GM23338 (cell line): ENCODE measurements around the gene GBE1. TPM values are rescaled to one million over a fixed set of nuclear protein-coding genes. Genes with fewer than 3 reads are reported as not detected.

Experiments used
- ATAC-seq: fragments of 200-7000 bp; cut with Tn5 transposase; 3 replicates; pipeline ENCODE4 v1.9.1; 2020
- DNase-seq: peaks from one replicate; pipeline ENCODE4 v3.0.0-alpha.2; 2015; ENCODE audit warnings: low spot score
- H2AFZ ChIP-seq: fragments of 200-600 bp; sonication (generic); 2 replicates; pipeline ENCODE4 v1.8.0; 2016; ENCODE audit warnings: antibody characterized with exemption, mild to moderate bottlenecking, moderate library complexity
- H3F3A ChIP-seq: fragments of 200-600 bp; sonication (generic); replicated peaks from 2 replicates; pipeline ENCODE4 v1.8.0; 2017; ENCODE audit warnings: antibody characterized with exemption, mixed run types, low read depth
- H3K27ac ChIP-seq: fragments of 200-600 bp; sonication (generic); 2 replicates; pipeline ENCODE4 v1.6.1; 2016; ENCODE audit warnings: low read depth
- H3K27me3 ChIP-seq: fragments of 200-600 bp; sonication (generic); 2 replicates; pipeline ENCODE4 v1.8.0; 2016; ENCODE audit warnings: mild to moderate bottlenecking, mixed run types, moderate library complexity; ENCODE audit not compliant: insufficient read depth
- H3K36me3 ChIP-seq: fragments of 200-600 bp; sonication (generic); 2 replicates; pipeline ENCODE4 v1.8.0; 2016; ENCODE audit warnings: mild to moderate bottlenecking; ENCODE audit not compliant: insufficient read depth
- H3K4me1 ChIP-seq: fragments of 200-600 bp; sonication (generic); 2 replicates; pipeline ENCODE4 v1.8.0; 2016; ENCODE audit warnings: mild to moderate bottlenecking, moderate library complexity; ENCODE audit not compliant: insufficient read depth
- H3K4me2 ChIP-seq: fragments of 200-600 bp; sonication (generic); 2 replicates; pipeline ENCODE4 v1.7.1; 2017; ENCODE audit warnings: mixed run types
- H3K4me3 ChIP-seq: fragments of 200-600 bp; sonication (generic); 2 replicates; pipeline ENCODE4 v1.6.1; 2016; ENCODE audit warnings: mixed run types
- H3K79me2 ChIP-seq: fragments of 200-600 bp; sonication (generic); replicated peaks from 2 replicates; pipeline ENCODE4 v1.8.0; 2017; ENCODE audit warnings: mild to moderate bottlenecking; ENCODE audit not compliant: insufficient read depth
- H3K9me2 ChIP-seq: fragments of 200-600 bp; sonication (generic); 2 replicates; pipeline ENCODE4 v1.8.0; 2017; ENCODE audit not compliant: insufficient read depth
- H4K20me1 ChIP-seq: fragments of 200-600 bp; sonication (generic); replicated peaks from 2 replicates; pipeline ENCODE4 v1.8.0; 2017; ENCODE audit warnings: mild to moderate bottlenecking; ENCODE audit not compliant: insufficient read depth
- H3K27ac Mint-ChIP-seq: 2 replicates; pipeline ENCODE4 v1.8.0; 2020; ENCODE audit warnings: inconsistent platforms, mild to moderate bottlenecking, moderate library complexity, mixed read lengths
- H3K27me3 Mint-ChIP-seq: 3 replicates; pipeline ENCODE4 v1.8.0; 2022; ENCODE audit warnings: low read depth, mild to moderate bottlenecking, moderate library complexity, mixed read lengths, inconsistent platforms; ENCODE audit not compliant: insufficient read depth, poor library complexity
- H3K36me3 Mint-ChIP-seq: 3 replicates; pipeline ENCODE4 v1.8.0; 2021; ENCODE audit warnings: low read depth, mild to moderate bottlenecking, inconsistent platforms, moderate library complexity, mixed read lengths
- H3K4me1 Mint-ChIP-seq: 3 replicates; pipeline ENCODE4 v1.8.0; 2020; ENCODE audit warnings: mild to moderate bottlenecking, inconsistent platforms, mixed read lengths
- H3K4me3 Mint-ChIP-seq: 3 replicates; pipeline ENCODE4 v1.8.0; 2021; ENCODE audit warnings: moderate library complexity, mild to moderate bottlenecking, inconsistent platforms, mixed read lengths
- H3K9me3 Mint-ChIP-seq: 3 replicates; pipeline ENCODE4 v1.8.0; 2020; ENCODE audit warnings: moderate library complexity, mild to moderate bottlenecking, inconsistent platforms, mixed read lengths
- CREB1 ChIP-seq: fragments of 250-450 bp; sonication (Bioruptor Pico); IDR thresholded peaks from 2 replicates; pipeline ENCODE4 v1.5.0; 2020; ENCODE audit warnings: low read depth, mild to moderate bottlenecking, moderate library complexity
- CTCF ChIP-seq, 2 experiments: fragments of 200-600 bp in 1 of 2; sonication (generic) in 1 of 2; conservative IDR thresholded peaks; 2 replicates each; pipeline versions ENCODE4 v1.5.1 to v1.6.1; 2016 to 2017; ENCODE audit warnings: antibody characterized with exemption in 2 of 2, low read depth in 2 of 2, mild to moderate bottlenecking in 2 of 2, moderate library complexity in 1 of 2
- EZH2 ChIP-seq: fragments of 200-600 bp; sonication (generic); IDR thresholded peaks from one replicate; pipeline ENCODE4 v1.8.0; 2017; ENCODE audit warnings: antibody characterized with exemption, mild to moderate bottlenecking, low read depth; ENCODE audit not compliant: unreplicated experiment
- EZH2phosphoT487 ChIP-seq: fragments of 200-600 bp; sonication (generic); IDR thresholded peaks from one replicate; pipeline ENCODE4 v1.8.1; 2018; ENCODE audit warnings: antibody characterized with exemption; ENCODE audit not compliant: unreplicated experiment
- JUNB ChIP-seq: IDR thresholded peaks from one replicate; pipeline ENCODE4 v1.6.1; 2016; ENCODE audit warnings: antibody characterized with exemption; ENCODE audit not compliant: unreplicated experiment
- NANOG ChIP-seq: IDR thresholded peaks from 2 replicates; pipeline ENCODE4 v1.6.1; 2016; ENCODE audit warnings: antibody characterized with exemption, borderline replicate concordance
- POLR2AphosphoS5 ChIP-seq: IDR thresholded peaks from 2 replicates; pipeline ENCODE4 v1.6.1; 2016; ENCODE audit warnings: antibody characterized with exemption, low read depth
- REST ChIP-seq: IDR thresholded peaks from one replicate; pipeline ENCODE4 v1.6.1; 2018; ENCODE audit warnings: antibody characterized with exemption; ENCODE audit not compliant: unreplicated experiment
- STAT1 ChIP-seq: IDR thresholded peaks from one replicate; pipeline ENCODE4 v1.6.1; 2016; ENCODE audit warnings: antibody characterized with exemption; ENCODE audit not compliant: unreplicated experiment
- ZNF114 ChIP-seq: fragments of 250-450 bp; sonication (Bioruptor Pico); IDR thresholded peaks from 2 replicates; pipeline ENCODE4 v1.5.0; 2020; ENCODE audit warnings: mild to moderate bottlenecking, moderate library complexity
- ZNF331 ChIP-seq: fragments of 250-450 bp; sonication (Bioruptor Pico); IDR thresholded peaks from 2 replicates; pipeline ENCODE4 v1.5.0; 2020; ENCODE audit warnings: low read depth, mild to moderate bottlenecking, moderate library complexity
- ZNF462 ChIP-seq: fragments of 250-450 bp; sonication (Bioruptor Pico); IDR thresholded peaks from 2 replicates; pipeline ENCODE4 v1.5.0; 2020; ENCODE audit warnings: mild to moderate bottlenecking, moderate library complexity
- polyA plus RNA-seq: library from polyadenylated mRNA; unstranded; fragments of >200 nt; fragmentation: Nextera tagmentation; extraction: Ambion mirVana; gene quantifications from 2 replicates; pipeline ENCODE4 v1.2.1, GENCODE V29; 2016
- total RNA-seq: library from RNA; depleted of rRNA; stranded (reverse); fragments of >200 nt; shearing (Covaris generic); gene quantifications from 2 replicates; pipeline ENCODE4 v1.2.3, GENCODE V29; 2014
- TF ChIP-seq, protein P1 (sequence below): IDR thresholded peaks from 2 replicates; pipeline ENCODE4 v1.6.1; 2016; ENCODE audit warnings: antibody characterized with exemption

Gene GBE1
- total and polyA plus RNA-seq, 2 experiments from 2014 or later, result 6.4 to 12.2 TPM

- Histone ChIP-seq H3K27ac (no peak overlapping the region), H3K9me2 (no peaks in the 10 kb centered on the region), H3K4me1 (no peaks in the 10 kb centered on the region), H3K4me3 (no peak overlapping the region), H3F3A (no peaks in the 10 kb centered on the region), H2AFZ (no peak overlapping the region), H4K20me1 (no peaks in the 10 kb centered on the region), H3K79me2 (no peaks in the 10 kb centered on the region), H3K36me3 (no peaks in the 10 kb centered on the region), H3K27me3 (no peaks in the 10 kb centered on the region), H3K4me2 (no peak overlapping the region)
- no peak overlapping the region for H3K27ac Mint-ChIP-seq
- no peak for TF ChIP-seq CREB1 (CRISPR knock-in tag)
- no peak for TF ChIP-seq CTCF (conservative IDR thresholded peaks at IDR 0.05; ENCODE audit: low read depth in 2 of 2)
- no peak for TF ChIP-seq EZH2phosphoT487
- no peak for TF ChIP-seq EZH2
- TF ChIP-seq, protein P1, sequence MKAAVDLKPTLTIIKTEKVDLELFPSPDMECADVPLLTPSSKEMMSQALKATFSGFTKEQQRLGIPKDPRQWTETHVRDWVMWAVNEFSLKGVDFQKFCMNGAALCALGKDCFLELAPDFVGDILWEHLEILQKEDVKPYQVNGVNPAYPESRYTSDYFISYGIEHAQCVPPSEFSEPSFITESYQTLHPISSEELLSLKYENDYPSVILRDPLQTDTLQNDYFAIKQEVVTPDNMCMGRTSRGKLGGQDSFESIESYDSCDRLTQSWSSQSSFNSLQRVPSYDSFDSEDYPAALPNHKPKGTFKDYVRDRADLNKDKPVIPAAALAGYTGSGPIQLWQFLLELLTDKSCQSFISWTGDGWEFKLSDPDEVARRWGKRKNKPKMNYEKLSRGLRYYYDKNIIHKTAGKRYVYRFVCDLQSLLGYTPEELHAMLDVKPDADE, result no peak
- no peak for TF ChIP-seq JUNB
- no peak for TF ChIP-seq POLR2AphosphoS5
- TF ChIP-seq ZNF114 (CRISPR knock-in tag), result no peak
- no peak for TF ChIP-seq ZNF462
- TF ChIP-seq NANOG, result no peak
- no peak for TF ChIP-seq STAT1
- TF ChIP-seq REST, result no peak
- no peak for TF ChIP-seq ZNF331
- no peaks in the 10 kb centered on the region for H3K36me3 Mint-ChIP-seq
- no peak overlapping the region for H3K4me3 Mint-ChIP-seq
- DNase-seq, result no peak
- H3K27me3 Mint-ChIP-seq, result no peaks in the 10 kb centered on the region
- no peak for ATAC-seq
- H3K9me3 Mint-ChIP-seq, result no peaks in the 10 kb centered on the region
- H3K4me1 Mint-ChIP-seq, result no peaks in the 10 kb centered on the region
These were observed 43.1 kb downstream of the GBE1 start for GRCh38 chr3:81718311-81718710.
